HepG2 (cell line): Measurements from ENCODE around the gene MSI2. TPM values are rescaled to one million over a fixed set of nuclear protein-coding genes. Genes with fewer than 3 reads are reported as not detected.
A peak's percentile ranks its signal among the peaks of the same experiment; 100 is the strongest.

ENCODE experiments used
- GATAD2A ChIP-seq: IDR thresholded peaks from 2 replicates; pipeline ENCODE4 v1.6.1; 2016
- JARID2 ChIP-seq: sonication (generic); formaldehyde crosslinking; IDR thresholded peaks from 2 replicates; pipeline ENCODE4 v1.8.1; 2023; ENCODE audit warnings: missing genetic modification reagents, inconsistent platforms; ENCODE audit not compliant: insufficient replicate concordance
- SIN3B ChIP-seq: fragments of 150-350 bp; IDR thresholded peaks from 2 replicates; pipeline ENCODE4 v1.6.1; 2014; ENCODE audit warnings: low read length
- ZFP36L1 ChIP-seq: sonication (generic); formaldehyde crosslinking; IDR thresholded peaks from 2 replicates; pipeline ENCODE4 v1.8.0; 2022; ENCODE audit warnings: mild to moderate bottlenecking, missing genetic modification reagents, moderate library complexity
- polyA plus RNA-seq, 8 experiments: library from polyadenylated mRNA; depleted of rRNA in 3 of 8; stranded (reverse) in 7 of 8; unstranded in 1 of 8; fragments of >200 nt; fragmentation: Illumina TruSeq in 4 of 8; extraction: Trizol in 4 of 8; gene quantifications; 2 replicates each; pipeline versions ENCODE4 v1.2.1 to v1.2.3, GENCODE V29; 2011 to 2016; ENCODE audit warnings: low read depth in 4 of 8, missing spikeins in 1 of 8, mixed read lengths in 1 of 8; ENCODE audit not compliant: insufficient read depth in 1 of 8
- total RNA-seq, 5 experiments: library from RNA; depleted of rRNA; stranded (reverse); fragments of >200 nt; fragmentation: Illumina TruSeq; extraction: Trizol; gene quantifications; 2 replicates each; pipeline ENCODE4 v1.2.3, GENCODE V29; 2016; ENCODE audit warnings: low read depth in 1 of 5
- TF ChIP-seq, protein P1 (sequence below), 2 experiments: fragments of 450-650 bp in 1 of 2; sonication (generic) in 1 of 2; formaldehyde crosslinking in 1 of 2; IDR thresholded peaks; 2 replicates each; pipeline versions ENCODE4 v1.6.1 to v1.8.0; 2016 to 2022; ENCODE audit warnings: antibody characterized with exemption in 1 of 2, mild to moderate bottlenecking in 1 of 2, missing genetic modification reagents in 1 of 2
- TF ChIP-seq, protein P2 (sequence below): sonication (generic); formaldehyde crosslinking; IDR thresholded peaks from 2 replicates; pipeline ENCODE4 v1.8.1; 2023; ENCODE audit warnings: mild to moderate bottlenecking, missing genetic modification reagents
- TF ChIP-seq, protein P3 (sequence below): sonication (generic); formaldehyde crosslinking; IDR thresholded peaks from 2 replicates; pipeline ENCODE4 v1.5.0; 2020; ENCODE audit warnings: missing genetic modification reagents
- TF ChIP-seq, protein P4 (sequence below): sonication (generic); formaldehyde crosslinking; IDR thresholded peaks from 2 replicates; pipeline ENCODE4 v1.4.0; 2020; ENCODE audit warnings: low read depth, mild to moderate bottlenecking, missing genetic modification reagents
- TF ChIP-seq, protein P5 (sequence below): sonication (generic); formaldehyde crosslinking; IDR thresholded peaks from 2 replicates; pipeline ENCODE4 v1.8.0; 2022; ENCODE audit warnings: mild to moderate bottlenecking, missing genetic modification reagents, borderline replicate concordance
- TF ChIP-seq, protein P6 (sequence below): sonication (generic); formaldehyde crosslinking; IDR thresholded peaks from 2 replicates; pipeline ENCODE4 v1.8.1; 2023; ENCODE audit warnings: missing genetic modification reagents, inconsistent platforms, borderline replicate concordance

MSI2 gene
- total and polyA plus RNA-seq, 2 of the 13 experiments (the other 11 are each of a cell fraction or from before 2014, with no cell fraction given) = 77.5 to 78.4 TPM

DNA sequence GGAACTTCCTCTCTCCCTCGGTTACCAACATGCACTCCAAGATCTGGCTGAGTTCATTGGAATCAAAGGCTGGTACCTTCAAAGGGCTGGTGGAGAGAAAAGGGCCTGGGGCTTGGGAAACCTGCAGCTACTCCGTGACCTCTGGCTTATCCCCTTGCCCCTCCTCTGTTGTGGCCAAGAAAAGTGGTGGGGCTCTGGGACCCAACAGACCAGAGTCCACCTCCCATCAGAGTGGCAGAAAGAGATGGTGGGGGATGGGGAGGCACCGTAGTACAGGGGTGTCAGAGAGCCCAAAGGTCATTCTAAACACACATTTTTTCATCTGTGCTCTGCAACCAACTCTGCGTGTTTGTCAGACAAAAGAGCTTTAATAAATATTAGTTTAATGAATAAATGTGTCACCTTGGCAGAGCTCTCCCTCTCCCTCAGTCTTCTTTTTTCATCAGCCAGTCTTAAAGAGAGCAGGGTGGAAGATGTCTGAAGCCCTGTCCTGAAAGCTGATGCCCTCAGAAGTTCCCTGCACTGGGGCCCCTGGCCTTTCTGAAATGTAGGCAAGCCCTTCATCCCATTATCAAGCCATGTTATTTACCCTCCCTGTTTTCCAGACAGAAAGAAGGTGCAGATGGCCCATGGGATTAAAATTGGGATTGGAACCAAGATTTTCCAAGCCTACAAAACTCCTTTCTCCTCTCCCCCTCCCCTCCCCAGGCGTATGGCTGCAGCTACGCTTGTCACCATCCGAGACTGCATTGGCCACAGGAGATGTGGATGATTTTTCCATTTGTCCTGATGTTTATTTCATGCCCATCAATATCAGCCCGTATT lies 261.5 kb downstream of the MSI2 start (continued):
- TF ChIP-seq, protein P1, sequence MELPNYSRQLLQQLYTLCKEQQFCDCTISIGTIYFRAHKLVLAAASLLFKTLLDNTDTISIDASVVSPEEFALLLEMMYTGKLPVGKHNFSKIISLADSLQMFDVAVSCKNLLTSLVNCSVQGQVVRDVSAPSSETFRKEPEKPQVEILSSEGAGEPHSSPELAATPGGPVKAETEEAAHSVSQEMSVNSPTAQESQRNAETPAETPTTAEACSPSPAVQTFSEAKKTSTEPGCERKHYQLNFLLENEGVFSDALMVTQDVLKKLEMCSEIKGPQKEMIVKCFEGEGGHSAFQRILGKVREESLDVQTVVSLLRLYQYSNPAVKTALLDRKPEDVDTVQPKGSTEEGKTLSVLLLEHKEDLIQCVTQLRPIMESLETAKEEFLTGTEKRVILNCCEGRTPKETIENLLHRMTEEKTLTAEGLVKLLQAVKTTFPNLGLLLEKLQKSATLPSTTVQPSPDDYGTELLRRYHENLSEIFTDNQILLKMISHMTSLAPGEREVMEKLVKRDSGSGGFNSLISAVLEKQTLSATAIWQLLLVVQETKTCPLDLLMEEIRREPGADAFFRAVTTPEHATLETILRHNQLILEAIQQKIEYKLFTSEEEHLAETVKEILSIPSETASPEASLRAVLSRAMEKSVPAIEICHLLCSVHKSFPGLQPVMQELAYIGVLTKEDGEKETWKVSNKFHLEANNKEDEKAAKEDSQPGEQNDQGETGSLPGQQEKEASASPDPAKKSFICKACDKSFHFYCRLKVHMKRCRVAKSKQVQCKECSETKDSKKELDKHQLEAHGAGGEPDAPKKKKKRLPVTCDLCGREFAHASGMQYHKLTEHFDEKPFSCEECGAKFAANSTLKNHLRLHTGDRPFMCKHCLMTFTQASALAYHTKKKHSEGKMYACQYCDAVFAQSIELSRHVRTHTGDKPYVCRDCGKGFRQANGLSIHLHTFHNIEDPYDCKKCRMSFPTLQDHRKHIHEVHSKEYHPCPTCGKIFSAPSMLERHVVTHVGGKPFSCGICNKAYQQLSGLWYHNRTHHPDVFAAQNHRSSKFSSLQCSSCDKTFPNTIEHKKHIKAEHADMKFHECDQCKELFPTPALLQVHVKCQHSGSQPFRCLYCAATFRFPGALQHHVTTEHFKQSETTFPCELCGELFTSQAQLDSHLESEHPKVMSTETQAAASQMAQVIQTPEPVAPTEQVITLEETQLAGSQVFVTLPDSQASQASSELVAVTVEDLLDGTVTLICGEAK (IDR thresholded peaks at IDR 0.05) = no peak
- TF ChIP-seq, protein P1 (CRISPR knock-in tag; IDR thresholded peaks at IDR 0.05) = no peak
- TF ChIP-seq GATAD2A (peak; percentile 100), SIN3B (no peak), JARID2 (no peak), ZFP36L1 (CRISPR knock-in tag) (no peak; the same call in 1 of the 2 replicates)
- TF ChIP-seq, protein P2, sequence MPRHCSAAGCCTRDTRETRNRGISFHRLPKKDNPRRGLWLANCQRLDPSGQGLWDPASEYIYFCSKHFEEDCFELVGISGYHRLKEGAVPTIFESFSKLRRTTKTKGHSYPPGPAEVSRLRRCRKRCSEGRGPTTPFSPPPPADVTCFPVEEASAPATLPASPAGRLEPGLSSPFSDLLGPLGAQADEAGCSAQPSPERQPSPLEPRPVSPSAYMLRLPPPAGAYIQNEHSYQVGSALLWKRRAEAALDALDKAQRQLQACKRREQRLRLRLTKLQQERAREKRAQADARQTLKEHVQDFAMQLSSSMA (CRISPR knock-in tag) = 0 out of 2 replicates have a peak, but pooled peaks have one; percentile 12
- TF ChIP-seq, protein P3, sequence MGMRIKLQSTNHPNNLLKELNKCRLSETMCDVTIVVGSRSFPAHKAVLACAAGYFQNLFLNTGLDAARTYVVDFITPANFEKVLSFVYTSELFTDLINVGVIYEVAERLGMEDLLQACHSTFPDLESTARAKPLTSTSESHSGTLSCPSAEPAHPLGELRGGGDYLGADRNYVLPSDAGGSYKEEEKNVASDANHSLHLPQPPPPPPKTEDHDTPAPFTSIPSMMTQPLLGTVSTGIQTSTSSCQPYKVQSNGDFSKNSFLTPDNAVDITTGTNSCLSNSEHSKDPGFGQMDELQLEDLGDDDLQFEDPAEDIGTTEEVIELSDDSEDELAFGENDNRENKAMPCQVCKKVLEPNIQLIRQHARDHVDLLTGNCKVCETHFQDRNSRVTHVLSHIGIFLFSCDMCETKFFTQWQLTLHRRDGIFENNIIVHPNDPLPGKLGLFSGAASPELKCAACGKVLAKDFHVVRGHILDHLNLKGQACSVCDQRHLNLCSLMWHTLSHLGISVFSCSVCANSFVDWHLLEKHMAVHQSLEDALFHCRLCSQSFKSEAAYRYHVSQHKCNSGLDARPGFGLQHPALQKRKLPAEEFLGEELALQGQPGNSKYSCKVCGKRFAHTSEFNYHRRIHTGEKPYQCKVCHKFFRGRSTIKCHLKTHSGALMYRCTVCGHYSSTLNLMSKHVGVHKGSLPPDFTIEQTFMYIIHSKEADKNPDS (CRISPR knock-in tag) = 0 out of 2 replicates have a peak, but pooled peaks have one; percentile 54
- TF ChIP-seq, protein P4, sequence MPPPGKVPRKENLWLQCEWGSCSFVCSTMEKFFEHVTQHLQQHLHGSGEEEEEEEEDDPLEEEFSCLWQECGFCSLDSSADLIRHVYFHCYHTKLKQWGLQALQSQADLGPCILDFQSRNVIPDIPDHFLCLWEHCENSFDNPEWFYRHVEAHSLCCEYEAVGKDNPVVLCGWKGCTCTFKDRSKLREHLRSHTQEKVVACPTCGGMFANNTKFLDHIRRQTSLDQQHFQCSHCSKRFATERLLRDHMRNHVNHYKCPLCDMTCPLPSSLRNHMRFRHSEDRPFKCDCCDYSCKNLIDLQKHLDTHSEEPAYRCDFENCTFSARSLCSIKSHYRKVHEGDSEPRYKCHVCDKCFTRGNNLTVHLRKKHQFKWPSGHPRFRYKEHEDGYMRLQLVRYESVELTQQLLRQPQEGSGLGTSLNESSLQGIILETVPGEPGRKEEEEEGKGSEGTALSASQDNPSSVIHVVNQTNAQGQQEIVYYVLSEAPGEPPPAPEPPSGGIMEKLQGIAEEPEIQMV (CRISPR knock-in tag) = no peak
- TF ChIP-seq, protein P5, sequence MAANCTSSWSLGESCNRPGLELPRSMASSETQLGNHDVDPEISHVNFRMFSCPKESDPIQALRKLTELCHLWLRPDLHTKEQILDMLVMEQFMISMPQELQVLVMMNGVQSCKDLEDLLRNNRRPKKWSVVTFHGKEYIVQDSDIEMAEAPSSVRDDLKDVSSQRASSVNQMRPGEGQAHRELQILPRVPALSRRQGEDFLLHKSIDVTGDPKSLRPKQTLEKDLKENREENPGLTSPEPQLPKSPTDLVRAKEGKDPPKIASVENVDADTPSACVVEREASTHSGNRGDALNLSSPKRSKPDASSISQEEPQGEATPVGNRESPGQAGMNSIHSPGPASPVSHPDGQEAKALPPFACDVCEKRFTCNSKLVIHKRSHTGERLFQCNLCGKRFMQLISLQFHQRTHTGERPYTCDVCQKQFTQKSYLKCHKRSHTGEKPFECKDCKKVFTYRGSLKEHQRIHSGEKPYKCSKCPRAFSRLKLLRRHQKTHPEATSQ (CRISPR knock-in tag) = peak; percentile 56; the same call in 1 of the 2 replicates
- TF ChIP-seq, protein P6, sequence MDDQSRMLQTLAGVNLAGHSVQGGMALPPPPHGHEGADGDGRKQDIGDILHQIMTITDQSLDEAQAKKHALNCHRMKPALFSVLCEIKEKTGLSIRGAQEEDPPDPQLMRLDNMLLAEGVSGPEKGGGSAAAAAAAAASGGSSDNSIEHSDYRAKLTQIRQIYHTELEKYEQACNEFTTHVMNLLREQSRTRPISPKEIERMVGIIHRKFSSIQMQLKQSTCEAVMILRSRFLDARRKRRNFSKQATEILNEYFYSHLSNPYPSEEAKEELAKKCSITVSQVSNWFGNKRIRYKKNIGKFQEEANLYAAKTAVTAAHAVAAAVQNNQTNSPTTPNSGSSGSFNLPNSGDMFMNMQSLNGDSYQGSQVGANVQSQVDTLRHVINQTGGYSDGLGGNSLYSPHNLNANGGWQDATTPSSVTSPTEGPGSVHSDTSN (CRISPR knock-in tag) = no peak
